Measurements from ENCODE around the gene PASK. TPM values are rescaled to one million over a fixed set of nuclear protein-coding genes. Genes with fewer than 3 reads are reported as not detected.

PASK gene
- total and polyA plus RNA-seq, 9 of the 15 experiments (the other 6 are each of a cell fraction or from before 2014, with no cell fraction given), result 1.5 to 30.3 (median 9.9) TPM

- TF ChIP-seq KAT7 (CRISPR knock-in tag; IDR thresholded peaks at IDR 0.05; ENCODE audit: borderline replicate concordance), result peak; percentile 28; the same call in 1 of the 2 replicates
- no peak for TF ChIP-seq FOXA3 (CRISPR knock-in tag; conservative IDR thresholded peaks at IDR 0.05 in 1 of 2, IDR thresholded peaks at IDR 0.05 in 1 of 2)
- TF ChIP-seq, protein P1, sequence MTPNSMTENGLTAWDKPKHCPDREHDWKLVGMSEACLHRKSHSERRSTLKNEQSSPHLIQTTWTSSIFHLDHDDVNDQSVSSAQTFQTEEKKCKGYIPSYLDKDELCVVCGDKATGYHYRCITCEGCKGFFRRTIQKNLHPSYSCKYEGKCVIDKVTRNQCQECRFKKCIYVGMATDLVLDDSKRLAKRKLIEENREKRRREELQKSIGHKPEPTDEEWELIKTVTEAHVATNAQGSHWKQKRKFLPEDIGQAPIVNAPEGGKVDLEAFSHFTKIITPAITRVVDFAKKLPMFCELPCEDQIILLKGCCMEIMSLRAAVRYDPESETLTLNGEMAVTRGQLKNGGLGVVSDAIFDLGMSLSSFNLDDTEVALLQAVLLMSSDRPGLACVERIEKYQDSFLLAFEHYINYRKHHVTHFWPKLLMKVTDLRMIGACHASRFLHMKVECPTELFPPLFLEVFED (CRISPR knock-in tag; conservative IDR thresholded peaks at IDR 0.05), result no peak
- no peak for TF ChIP-seq ZNF217 (CRISPR knock-in tag; IDR thresholded peaks at IDR 0.05)
- TF ChIP-seq RCOR1 (IDR thresholded peaks at IDR 0.05; ENCODE audit: borderline replicate concordance in 1 of 2, low read depth in 2 of 2, low read length in 2 of 2), result no peak
- TF ChIP-seq SIN3A (IDR thresholded peaks at IDR 0.05; ENCODE audit: borderline replicate concordance in 2 of 2, control insufficient read depth in 1 of 2, low read depth in 2 of 2, low read length in 2 of 2), result 0 out of 4 replicates have a peak, but pooled peaks of 1 of the 2 experiments have one; percentile 27
- TF ChIP-seq ZNF174 (CRISPR knock-in tag; IDR thresholded peaks at IDR 0.05), result no peak
- TF ChIP-seq NR1H2 (CRISPR knock-in tag; IDR thresholded peaks at IDR 0.05), result no peak
- TF ChIP-seq DMBX1 (CRISPR knock-in tag; IDR thresholded peaks at IDR 0.05; ENCODE audit: borderline replicate concordance), result no peak
- no peak for TF ChIP-seq HNRNPH1 (optimal IDR thresholded peaks at IDR 0.05; ENCODE audit: low read depth, low read length)
- TF ChIP-seq SUPT5H (IDR thresholded peaks at IDR 0.05), result no peak
- TF ChIP-seq, protein P2, sequence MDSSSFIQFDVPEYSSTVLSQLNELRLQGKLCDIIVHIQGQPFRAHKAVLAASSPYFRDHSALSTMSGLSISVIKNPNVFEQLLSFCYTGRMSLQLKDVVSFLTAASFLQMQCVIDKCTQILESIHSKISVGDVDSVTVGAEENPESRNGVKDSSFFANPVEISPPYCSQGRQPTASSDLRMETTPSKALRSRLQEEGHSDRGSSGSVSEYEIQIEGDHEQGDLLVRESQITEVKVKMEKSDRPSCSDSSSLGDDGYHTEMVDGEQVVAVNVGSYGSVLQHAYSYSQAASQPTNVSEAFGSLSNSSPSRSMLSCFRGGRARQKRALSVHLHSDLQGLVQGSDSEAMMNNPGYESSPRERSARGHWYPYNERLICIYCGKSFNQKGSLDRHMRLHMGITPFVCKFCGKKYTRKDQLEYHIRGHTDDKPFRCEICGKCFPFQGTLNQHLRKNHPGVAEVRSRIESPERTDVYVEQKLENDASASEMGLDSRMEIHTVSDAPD (CRISPR knock-in tag; IDR thresholded peaks at IDR 0.05), result no peak
- TF ChIP-seq NONO (IDR thresholded peaks at IDR 0.05; ENCODE audit: low read depth in 2 of 2, low read length in 1 of 2), result no peak
- TF ChIP-seq, protein P3, sequence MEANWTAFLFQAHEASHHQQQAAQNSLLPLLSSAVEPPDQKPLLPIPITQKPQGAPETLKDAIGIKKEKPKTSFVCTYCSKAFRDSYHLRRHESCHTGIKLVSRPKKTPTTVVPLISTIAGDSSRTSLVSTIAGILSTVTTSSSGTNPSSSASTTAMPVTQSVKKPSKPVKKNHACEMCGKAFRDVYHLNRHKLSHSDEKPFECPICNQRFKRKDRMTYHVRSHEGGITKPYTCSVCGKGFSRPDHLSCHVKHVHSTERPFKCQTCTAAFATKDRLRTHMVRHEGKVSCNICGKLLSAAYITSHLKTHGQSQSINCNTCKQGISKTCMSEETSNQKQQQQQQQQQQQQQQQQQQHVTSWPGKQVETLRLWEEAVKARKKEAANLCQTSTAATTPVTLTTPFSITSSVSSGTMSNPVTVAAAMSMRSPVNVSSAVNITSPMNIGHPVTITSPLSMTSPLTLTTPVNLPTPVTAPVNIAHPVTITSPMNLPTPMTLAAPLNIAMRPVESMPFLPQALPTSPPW (CRISPR knock-in tag; IDR thresholded peaks at IDR 0.05), result peak; percentile 47; the same call in 1 of the 2 replicates
- no peak for TF ChIP-seq ERF (CRISPR knock-in tag; IDR thresholded peaks at IDR 0.05)
- TF ChIP-seq RAD51 (IDR thresholded peaks at IDR 0.05; ENCODE audit: borderline replicate concordance, low read depth), result no peak
- no peak for TF ChIP-seq DEAF1 (CRISPR knock-in tag; IDR thresholded peaks at IDR 0.05)
- no peak for TF ChIP-seq ZKSCAN1 (IDR thresholded peaks at IDR 0.05; ENCODE audit: low read depth, low read length)
- TF ChIP-seq ARHGAP35 (IDR thresholded peaks at IDR 0.05; ENCODE audit: partially characterized antibody), result no peak
- TF ChIP-seq ZBTB7A (IDR thresholded peaks at IDR 0.05; ENCODE audit: borderline replicate concordance, control insufficient read depth, low read depth, low read length), result 0 out of 2 replicates have a peak, but pooled peaks have one; percentile 47
These were observed 1.6 kb upstream of the PASK start (continued) for GRCh38 chr2:241150660-241151530.
